ENCODE data around the gene NOVA2. TPM values are rescaled to one million over a fixed set of nuclear protein-coding genes. Genes with fewer than 3 reads are reported as not detected.

Gene NOVA2
- total RNA-seq, 2 donors from 2014 or later = 1.5 to 3.9 TPM

GRCh38 chr19:45934551-45935230 lies 39.0 kb downstream of the NOVA2 start:
- Histone ChIP-seq H3K4me3 (no peak overlapping the region), H3K27ac (no peak overlapping the region), H3K9me3 (no peaks in the 10 kb centered on the region), H3K27me3 (no peaks in the 10 kb centered on the region), H3K36me3 (no peaks in the 10 kb centered on the region), H3K4me1 (no peaks in the 10 kb centered on the region)
- no peak for TF ChIP-seq CTCF (IDR thresholded peaks at IDR 0.05)
- no peak for DNase-seq (ENCODE audit: low spot score)

- H3K4me1 ChIP-seq = no peaks in the 10 kb centered on the region
- TF ChIP-seq CTCF (IDR thresholded peaks at IDR 0.05) = no peak
- H3K9me3 ChIP-seq = no peaks in the 10 kb centered on the region
- no peaks in the 10 kb centered on the region for H3K27me3 ChIP-seq
- H3K27ac ChIP-seq = no peak overlapping the region
- DNase-seq (ENCODE audit: low spot score) = no peak
- H3K36me3 ChIP-seq = no peaks in the 10 kb centered on the region
- no peak overlapping the region for H3K4me3 ChIP-seq
Measured at GRCh38 chr19:45933759-45934158, 39.9 kb downstream of the NOVA2 start.

- H3K4me3 ChIP-seq = no peak overlapping the region
- H3K4me1 ChIP-seq = peaks cover 0 to 4% of the 10 kb centered on the region in 2 donors
- no peaks in the 10 kb centered on the region for H3K9me3 ChIP-seq
- H3K27me3 ChIP-seq = no peaks in the 10 kb centered on the region
- no peak for TF ChIP-seq CTCF (IDR thresholded peaks at IDR 0.05)
- H3K36me3 ChIP-seq = no peaks in the 10 kb centered on the region
- no peak overlapping the region for H3K27ac ChIP-seq
- DNase-seq (ENCODE audit: low spot score) = no peak
Measured at GRCh38 chr19:45931055-45931454, 42.6 kb downstream of the NOVA2 start.

GRCh38 chr19:45929247-45929646 lies 44.4 kb downstream of the NOVA2 start:
- no peak for DNase-seq (ENCODE audit: low spot score)
- H3K9me3 ChIP-seq = no peaks in the 10 kb centered on the region
- TF ChIP-seq CTCF (IDR thresholded peaks at IDR 0.05) = no peak
- no peaks in the 10 kb centered on the region for H3K36me3 ChIP-seq
- H3K4me3 ChIP-seq = no peak overlapping the region
- H3K4me1 ChIP-seq = peaks cover 0 to 4% of the 10 kb centered on the region in 2 donors
- H3K27ac ChIP-seq = no peak overlapping the region
- no peaks in the 10 kb centered on the region for H3K27me3 ChIP-seq

GRCh38 chr19:45927565-45928261 lies 46.0 kb downstream of the NOVA2 start:
- H3K4me3 ChIP-seq = no peak overlapping the region
- TF ChIP-seq CTCF (IDR thresholded peaks at IDR 0.05) = peak in 1 of 2 donors; percentile 29
- no peaks in the 10 kb centered on the region for H3K9me3 ChIP-seq
- DNase-seq (ENCODE audit: low spot score) = peak; percentile 83
- H3K36me3 ChIP-seq = no peaks in the 10 kb centered on the region
- peaks cover 0 to 4% of the 10 kb centered on the region in 2 donors for H3K4me1 ChIP-seq
- H3K27ac ChIP-seq = no peak overlapping the region
- no peaks in the 10 kb centered on the region for H3K27me3 ChIP-seq
